Tibial nerve (tissue), 4 donors: Measurements from ENCODE around the gene PLEKHG4.

ENCODE experiments used
- EP300 ChIP-seq, 2 donors: sonication (generic); formaldehyde crosslinking; IDR thresholded peaks; one replicate each; pipeline ENCODE4 v1.6.1; 2017; ENCODE audit warnings: antibody characterized with exemption in 2 of 2, mild to moderate bottlenecking in 1 of 2
- POLR2A ChIP-seq, 2 donors: fragments of 450-650 bp; IDR thresholded peaks; one replicate each; pipeline ENCODE4 v1.6.1; 2017; ENCODE audit warnings: antibody characterized with exemption in 2 of 2, mild to moderate bottlenecking in 2 of 2, moderate library complexity in 2 of 2
- TF ChIP-seq, protein P1 (sequence below), 5 experiments: fragments of 200-600 bp in 3 of 5; fragments of 450-650 bp in 2 of 5; sonication (generic) in 3 of 5; IDR thresholded peaks; one replicate each; pipeline ENCODE4 v1.5.1; 2016 to 2019; ENCODE audit warnings: antibody characterized with exemption in 5 of 5, mild to moderate bottlenecking in 3 of 5, moderate library complexity in 2 of 5

DNA sequence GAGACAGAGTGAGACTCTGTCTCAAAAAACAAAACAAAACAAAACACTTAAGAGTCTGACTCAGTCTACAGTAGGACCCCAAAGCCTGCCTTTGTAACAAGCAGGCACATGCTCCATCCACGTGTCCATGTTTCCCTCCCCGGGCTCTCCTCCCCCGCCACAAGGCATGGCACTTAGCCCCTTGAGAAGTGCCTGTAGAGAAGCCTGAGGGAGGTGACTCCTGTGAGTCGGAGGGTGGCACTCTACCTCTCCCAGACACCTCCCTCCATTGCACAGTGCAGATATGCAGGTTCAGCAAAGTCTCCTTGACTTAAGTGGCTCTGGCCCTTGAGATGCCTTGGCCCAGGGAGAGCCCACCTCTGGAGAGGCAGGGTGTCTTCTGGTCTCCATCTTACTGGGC, 38.8 kb upstream of the PLEKHG4 start:
- TF ChIP-seq, protein P1, sequence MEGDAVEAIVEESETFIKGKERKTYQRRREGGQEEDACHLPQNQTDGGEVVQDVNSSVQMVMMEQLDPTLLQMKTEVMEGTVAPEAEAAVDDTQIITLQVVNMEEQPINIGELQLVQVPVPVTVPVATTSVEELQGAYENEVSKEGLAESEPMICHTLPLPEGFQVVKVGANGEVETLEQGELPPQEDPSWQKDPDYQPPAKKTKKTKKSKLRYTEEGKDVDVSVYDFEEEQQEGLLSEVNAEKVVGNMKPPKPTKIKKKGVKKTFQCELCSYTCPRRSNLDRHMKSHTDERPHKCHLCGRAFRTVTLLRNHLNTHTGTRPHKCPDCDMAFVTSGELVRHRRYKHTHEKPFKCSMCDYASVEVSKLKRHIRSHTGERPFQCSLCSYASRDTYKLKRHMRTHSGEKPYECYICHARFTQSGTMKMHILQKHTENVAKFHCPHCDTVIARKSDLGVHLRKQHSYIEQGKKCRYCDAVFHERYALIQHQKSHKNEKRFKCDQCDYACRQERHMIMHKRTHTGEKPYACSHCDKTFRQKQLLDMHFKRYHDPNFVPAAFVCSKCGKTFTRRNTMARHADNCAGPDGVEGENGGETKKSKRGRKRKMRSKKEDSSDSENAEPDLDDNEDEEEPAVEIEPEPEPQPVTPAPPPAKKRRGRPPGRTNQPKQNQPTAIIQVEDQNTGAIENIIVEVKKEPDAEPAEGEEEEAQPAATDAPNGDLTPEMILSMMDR (IDR thresholded peaks at IDR 0.05), result no peak
- TF ChIP-seq POLR2A (IDR thresholded peaks at IDR 0.05), result no peak
- TF ChIP-seq EP300 (IDR thresholded peaks at IDR 0.05), result no peak
